Epithelial cell of proximal tubule (primary cell): ENCODE data around the gene TXNDC15. TPM values are rescaled to one million over a fixed set of nuclear protein-coding genes. Genes with fewer than 3 reads are reported as not detected.
"Not testable (repeated sequence)": the region's sequence is repeated elsewhere in the genome, so short reads cannot be mapped to it uniquely, and the experiment has no call there.

ENCODE experiments used
- DNase-seq: peaks from one replicate; pipeline ENCODE4 v3.0.0-alpha.2; 2011; ENCODE audit warnings: low read depth
- H3K4me3 ChIP-seq: 2 replicates; pipeline ENCODE4 v1.5.1; 2011; ENCODE audit warnings: low read depth, mild to moderate bottlenecking, low read length
- CTCF ChIP-seq: conservative IDR thresholded peaks from 2 replicates; pipeline ENCODE4 v1.5.1; 2012; ENCODE audit warnings: low read depth, mild to moderate bottlenecking, low read length
- total RNA-seq: library from RNA; depleted of rRNA; stranded (reverse); fragments of >200 nt; gene quantifications from 2 replicates; pipeline ENCODE4 v1.2.3, GENCODE V29; 2015

TXNDC15 gene
- total RNA-seq, 1 donor from 2014 or later: 48.1 TPM

- TF ChIP-seq CTCF: no peak
- H3K4me3 ChIP-seq: no peak overlapping the region
- DNase-seq: no peak
These were observed 28.1 kb downstream of the TXNDC15 start for GRCh38 chr5:134902071-134902801.

DNA sequence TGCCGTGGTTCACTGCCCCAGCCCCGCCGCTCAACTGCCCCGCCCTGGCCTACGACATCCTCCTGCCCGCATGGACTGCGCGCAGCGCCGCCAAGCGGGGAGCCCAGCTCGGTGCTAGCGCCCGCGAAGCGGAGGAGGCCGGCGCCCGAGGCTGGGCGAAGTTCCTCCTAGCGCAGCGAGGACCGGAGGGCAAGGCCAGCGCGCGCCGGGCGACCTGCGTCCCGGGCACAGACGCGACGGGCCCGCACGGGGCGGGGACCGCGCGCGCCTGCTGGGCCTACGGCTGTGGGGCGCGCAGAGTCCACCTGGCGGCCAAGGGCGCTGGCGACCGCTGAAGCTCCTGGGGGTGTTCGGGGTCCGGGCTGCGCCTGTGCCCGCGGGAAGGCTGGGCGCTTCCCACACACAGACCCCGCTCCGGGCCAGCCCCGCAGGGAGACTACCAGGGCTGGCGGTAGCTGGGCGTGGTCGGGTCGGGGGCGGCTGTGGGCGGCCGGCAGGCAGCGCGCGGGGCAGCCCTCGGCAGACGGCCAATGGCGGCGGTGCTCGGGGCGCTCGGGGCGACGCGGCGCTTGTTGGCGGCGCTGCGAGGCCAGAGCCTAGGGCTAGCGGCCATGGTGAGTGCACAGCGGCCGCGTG is 30.6 kb downstream of the TXNDC15 start, which contains the start of gene PCBD2:
TSS of gene PCBD2 (plus strand) at position 522 of the 636 bp plus-strand sequence. CDS start at position 531, 9 bp downstream.
- H3K4me3 ChIP-seq: peak within 1 kb of the TSS; percentile 85
- DNase-seq: peak; percentile 9
- peak; percentile 78 for TF ChIP-seq CTCF

GRCh38 chr5:134905246-134905996 is 31.2 kb downstream of the TXNDC15 start:
- peak; percentile 67 for TF ChIP-seq CTCF
- peak overlapping the region; percentile 85 for H3K4me3 ChIP-seq
- peak; percentile 27 for DNase-seq

- no peak for TF ChIP-seq CTCF
- H3K4me3 ChIP-seq: no peak overlapping the region
- no peak for DNase-seq
These were observed 32.6 kb downstream of the TXNDC15 start for GRCh38 chr5:134906811-134907210.

DNA sequence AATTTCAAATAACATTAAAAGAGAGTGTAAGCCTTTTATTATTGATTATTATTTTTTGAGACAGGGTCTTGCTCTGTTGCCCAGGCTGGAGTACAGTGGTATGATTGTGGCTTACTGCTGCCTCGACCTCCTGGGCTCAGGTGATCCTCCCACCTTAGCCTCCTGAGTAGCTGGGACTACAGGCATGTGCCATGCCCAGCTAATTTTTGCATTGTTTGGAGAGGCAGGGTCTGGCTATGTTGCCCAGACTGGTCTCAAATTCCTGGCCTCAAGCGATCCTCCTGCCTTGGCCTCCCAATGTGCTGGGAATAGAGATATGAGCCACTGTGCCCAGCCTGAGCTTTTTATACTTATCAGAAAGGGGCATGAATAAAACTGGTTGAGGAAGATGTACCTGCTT is 36.6 kb downstream of the TXNDC15 start:
- not testable (repeated sequence) for DNase-seq, H3K4me3 ChIP-seq

GRCh38 chr5:134911285-134912206 is 37.4 kb downstream of the TXNDC15 start:
- no peak for DNase-seq
- TF ChIP-seq CTCF: no peak
- no peak overlapping the region for H3K4me3 ChIP-seq
